Upper lobe of right lung (tissue), 1 donor: Measurements from ENCODE around the gene KRTAP5-3. TPM values are rescaled to one million over a fixed set of nuclear protein-coding genes. Genes with fewer than 3 reads are reported as not detected.
A peak's percentile ranks its signal among the peaks of the same experiment; 100 is the strongest.

Experiments
- ATAC-seq: fragments of 200-7000 bp; cut with Tn5 transposase; one replicate; pipeline ENCODE4 v1.9.1; 2020; ENCODE audit warnings: mild to moderate bottlenecking, moderate library complexity
- DNase-seq: peaks from one replicate; pipeline ENCODE4 v3.0.0-alpha.2; 2020
- H3K27ac ChIP-seq: fragments of 200-600 bp; one replicate; pipeline ENCODE4 v1.8.0; 2022
- H3K27me3 ChIP-seq: fragments of 200-600 bp; one replicate; pipeline ENCODE4 v1.8.0; 2022; ENCODE audit warnings: mild to moderate bottlenecking
- H3K36me3 ChIP-seq: fragments of 200-600 bp; one replicate; pipeline ENCODE4 v1.8.0; 2022
- H3K4me1 ChIP-seq: fragments of 200-600 bp; one replicate; pipeline ENCODE4 v1.8.0; 2022
- H3K4me3 ChIP-seq: fragments of 200-600 bp; one replicate; pipeline ENCODE4 v1.8.0; 2022; ENCODE audit warnings: mild to moderate bottlenecking
- H3K9me3 ChIP-seq: fragments of 200-600 bp; one replicate; pipeline ENCODE4 v1.8.0; 2022
- intact Hi-C: fragments of 100-400 bp; cut with DNase I; formaldehyde crosslinking; loops from one replicate; pipeline ENCODE4 v1.11.0; 2022
- total RNA-seq: library from RNA; stranded (reverse); fragmentation: NEBNext Ultra II Directional; extraction: Animal tissue kit (Norgen Biotek cat#: 25700); gene quantifications from one replicate; pipeline ENCODE4 v1.2.1, GENCODE V29; 2021
- TF ChIP-seq, protein P1 (sequence below): fragments of 200-600 bp; IDR thresholded peaks from one replicate; pipeline ENCODE4 v1.8.0; 2022; ENCODE audit warnings: antibody characterized with exemption
- donor health status: DM: no; HTN: yes; CAD: no; lungs with severe emphysema.

Gene KRTAP5-3
- total RNA-seq, 1 donor from 2014 or later = not detected

GRCh38 chr11:1629326-1630185, 21.3 kb upstream of the KRTAP5-3 start, which contains the start of gene KRTAP5-5:
Gene KRTAP5-5, plus strand, starts transcription at chr11:1629775. Its CDS starts 66 bp downstream, at chr11:1629841.
- TF ChIP-seq, protein P1, sequence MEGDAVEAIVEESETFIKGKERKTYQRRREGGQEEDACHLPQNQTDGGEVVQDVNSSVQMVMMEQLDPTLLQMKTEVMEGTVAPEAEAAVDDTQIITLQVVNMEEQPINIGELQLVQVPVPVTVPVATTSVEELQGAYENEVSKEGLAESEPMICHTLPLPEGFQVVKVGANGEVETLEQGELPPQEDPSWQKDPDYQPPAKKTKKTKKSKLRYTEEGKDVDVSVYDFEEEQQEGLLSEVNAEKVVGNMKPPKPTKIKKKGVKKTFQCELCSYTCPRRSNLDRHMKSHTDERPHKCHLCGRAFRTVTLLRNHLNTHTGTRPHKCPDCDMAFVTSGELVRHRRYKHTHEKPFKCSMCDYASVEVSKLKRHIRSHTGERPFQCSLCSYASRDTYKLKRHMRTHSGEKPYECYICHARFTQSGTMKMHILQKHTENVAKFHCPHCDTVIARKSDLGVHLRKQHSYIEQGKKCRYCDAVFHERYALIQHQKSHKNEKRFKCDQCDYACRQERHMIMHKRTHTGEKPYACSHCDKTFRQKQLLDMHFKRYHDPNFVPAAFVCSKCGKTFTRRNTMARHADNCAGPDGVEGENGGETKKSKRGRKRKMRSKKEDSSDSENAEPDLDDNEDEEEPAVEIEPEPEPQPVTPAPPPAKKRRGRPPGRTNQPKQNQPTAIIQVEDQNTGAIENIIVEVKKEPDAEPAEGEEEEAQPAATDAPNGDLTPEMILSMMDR = no peak
- DNase-seq (no peak), ATAC-seq (no peak)
- intact Hi-C loops = no loop called here
- Histone ChIP-seq H3K9me3 (no peaks in the 10 kb centered on the region), H3K4me3 (no peak within 1 kb of the TSS), H3K4me1 (no peaks in the 10 kb centered on the region), H3K36me3 (no peaks in the 10 kb centered on the region), H3K27me3 (peaks cover 24% of the 10 kb centered on the region), H3K27ac (no peak within 1 kb of the TSS)

GRCh38 chr11:1628506-1629325, 20.5 kb upstream of the KRTAP5-3 start:
- DNase-seq (peak; percentile 81), ATAC-seq (peak; percentile 91)
- intact Hi-C loops = no loop called here

DNA sequence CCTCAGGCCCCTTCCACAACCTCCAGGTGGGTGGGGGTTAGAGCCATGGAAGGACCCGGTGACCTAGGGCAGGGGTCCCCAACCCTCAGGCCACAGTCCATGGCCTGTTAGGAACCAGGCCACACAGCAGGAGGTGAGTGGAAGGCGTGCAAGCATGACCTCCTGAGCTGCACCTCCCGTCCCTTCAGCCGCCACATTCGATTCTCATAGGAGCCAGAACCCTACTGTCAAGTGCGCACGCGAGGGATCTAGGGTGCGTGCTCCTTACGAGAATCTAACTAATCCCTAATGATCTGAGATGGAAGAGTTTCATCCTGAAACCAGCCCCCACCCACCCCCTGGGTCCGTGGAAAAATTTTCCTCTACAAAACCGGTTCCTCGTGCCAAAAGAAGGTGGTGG, 17.3 kb upstream of the KRTAP5-3 start:
- Histone ChIP-seq H3K4me1 (no peaks in the 10 kb centered on the region), H3K9me3 (no peaks in the 10 kb centered on the region), H3K36me3 (no peaks in the 10 kb centered on the region), H3K4me3 (no peak overlapping the region), H3K27ac (no peak overlapping the region), H3K27me3 (peaks cover 6% of the 10 kb centered on the region)
- DNase-seq = no peak
- TF ChIP-seq, protein P1 = no peak
- ATAC-seq = no peak
- intact Hi-C loops = no loop called here

More at GRCh38 chr11:1628506-1629325, 20.5 kb upstream of the KRTAP5-3 start:
- H3K4me3 ChIP-seq = no peak overlapping the region
- TF ChIP-seq, protein P1 = peak; percentile 91
- H3K36me3 ChIP-seq = no peaks in the 10 kb centered on the region
- H3K4me1 ChIP-seq = no peaks in the 10 kb centered on the region
- no peak overlapping the region for H3K27ac ChIP-seq
- no peaks in the 10 kb centered on the region for H3K9me3 ChIP-seq
- peaks cover 24% of the 10 kb centered on the region for H3K27me3 ChIP-seq

GRCh38 chr11:1624621-1625020, 16.4 kb upstream of the KRTAP5-3 start:
- TF ChIP-seq, protein P1 = no peak
- H3K4me3 ChIP-seq = no peak overlapping the region
- H3K4me1 ChIP-seq = no peaks in the 10 kb centered on the region
- no peak overlapping the region for H3K27ac ChIP-seq
- ATAC-seq (no peak), DNase-seq (no peak)
- H3K36me3 ChIP-seq = no peaks in the 10 kb centered on the region
- H3K9me3 ChIP-seq = no peaks in the 10 kb centered on the region
- peaks cover 4% of the 10 kb centered on the region for H3K27me3 ChIP-seq
- intact Hi-C loops = no loop called here

GRCh38 chr11:1623716-1624115, 15.5 kb upstream of the KRTAP5-3 start:
- Histone ChIP-seq H3K4me3 (no peak overlapping the region), H3K4me1 (no peaks in the 10 kb centered on the region), H3K36me3 (no peaks in the 10 kb centered on the region), H3K27me3 (peaks cover 5% of the 10 kb centered on the region), H3K27ac (no peak overlapping the region), H3K9me3 (no peaks in the 10 kb centered on the region)
- DNase-seq (no peak), ATAC-seq (peak; percentile 21)
- intact Hi-C loops = no loop called here
- TF ChIP-seq, protein P1 = no peak
